Fibroblast of lung (primary cell): Measurements from ENCODE around the gene HCN2. TPM values are rescaled to one million over a fixed set of nuclear protein-coding genes. Genes with fewer than 3 reads are reported as not detected.

Experiments used
- DNase-seq, 2 donors: peaks; one replicate each; pipeline versions ENCODE4 v3.0.0 to v3.0.0-alpha.2; 2010; ENCODE audit warnings: low read depth in 2 of 2
- H2AFZ ChIP-seq: 2 replicates; pipeline ENCODE4 v1.5.1; 2012; ENCODE audit warnings: low read length, control low read depth, inconsistent platforms
- H3K27ac ChIP-seq: 2 replicates; pipeline ENCODE4 v1.5.1; 2011; ENCODE audit warnings: low read length, control low read depth; ENCODE audit not compliant: insufficient read depth
- H3K27me3 ChIP-seq: 2 replicates; pipeline ENCODE4 v1.5.1; 2011; ENCODE audit warnings: mild to moderate bottlenecking, low read length; ENCODE audit not compliant: control insufficient read depth, insufficient read depth
- H3K36me3 ChIP-seq: 2 replicates; pipeline ENCODE4 v1.5.1; 2011; ENCODE audit warnings: low read length; ENCODE audit not compliant: control insufficient read depth, insufficient read depth
- H3K4me1 ChIP-seq: 2 replicates; pipeline ENCODE4 v1.5.1; 2011; ENCODE audit warnings: low read length; ENCODE audit not compliant: control insufficient read depth, insufficient read depth; ENCODE audit errors: extremely low read depth
- H3K4me2 ChIP-seq: 2 replicates; pipeline ENCODE4 v1.5.1; 2011; ENCODE audit warnings: low read length, control low read depth; ENCODE audit not compliant: insufficient read depth; ENCODE audit errors: extremely low read depth
- H3K4me3 ChIP-seq, 4 experiments: fragments of 200-600 bp in 1 of 4; sonication (generic) in 1 of 4; replicated peaks in 1 of 4; 2 replicates each; pipeline ENCODE4 v1.5.1; 2011 to 2016; ENCODE audit warnings: low read length in 4 of 4, low read depth in 3 of 4, mild to moderate bottlenecking in 3 of 4, control low read depth in 2 of 4, inconsistent platforms in 1 of 4, mixed read lengths in 1 of 4; ENCODE audit not compliant: insufficient read depth in 1 of 4; ENCODE audit errors: control extremely low read depth in 1 of 4
- H3K79me2 ChIP-seq: 2 replicates; pipeline ENCODE4 v1.5.1; 2012; ENCODE audit warnings: mild to moderate bottlenecking, low read length, inconsistent platforms; ENCODE audit not compliant: control insufficient read depth, insufficient read depth
- H3K9ac ChIP-seq: 2 replicates; pipeline ENCODE4 v1.5.1; 2011; ENCODE audit warnings: mild to moderate bottlenecking, low read length, control low read depth; ENCODE audit not compliant: insufficient read depth
- H3K9me3 ChIP-seq: 2 replicates; pipeline ENCODE4 v1.5.1; 2012; ENCODE audit warnings: low read depth, low read length; ENCODE audit not compliant: control insufficient read depth, insufficient read depth
- H4K20me1 ChIP-seq: 2 replicates; pipeline ENCODE4 v1.5.1; 2011; ENCODE audit warnings: low read length; ENCODE audit not compliant: control insufficient read depth, insufficient read depth; ENCODE audit errors: extremely low read depth
- EZH2 ChIP-seq: IDR thresholded peaks from 2 replicates; pipeline ENCODE4 v1.5.1; 2012; ENCODE audit warnings: low read length, control low read depth, mild to moderate bottlenecking; ENCODE audit errors: missing control alignments
- polyA plus RNA-seq, 2 donors: library from polyadenylated mRNA; depleted of rRNA in 1 of 2; stranded (reverse) in 1 of 2; unstranded in 1 of 2; fragments of >200 nt; gene quantifications; 2 replicates each; pipeline ENCODE4 v1.2.1, GENCODE V29; 2011 to 2012; ENCODE audit warnings: missing spikeins in 1 of 2
- total RNA-seq: library from RNA; depleted of rRNA; stranded (reverse); fragments of >200 nt; gene quantifications from 2 replicates; pipeline ENCODE4 v1.2.1, GENCODE V29; 2014
- TF ChIP-seq, protein P1 (sequence below), 2 donors: IDR thresholded peaks in 1 of 2; conservative IDR thresholded peaks in 1 of 2; 1 replicate in 1 of 2; 2 replicates in 1 of 2; pipeline ENCODE4 v1.5.1; 2011 to 2012; ENCODE audit warnings: low read length in 2 of 2, control low read depth in 1 of 2, inconsistent platforms in 1 of 2, low read depth in 1 of 2, mild to moderate bottlenecking in 1 of 2

Gene HCN2
- total and polyA plus RNA-seq, 2 donors (not counting 1 experiment from before 2014, with no cell fraction given), result 0.49 to 0.50 TPM

GRCh38 chr19:640161-640558 is 50.5 kb downstream of the HCN2 start:
- H3K27ac ChIP-seq, result no peak overlapping the region
- no peak overlapping the region for H3K9ac ChIP-seq
- peak overlapping the region in 1 of 4 experiments; percentile 34 for H3K4me3 ChIP-seq
- peaks cover 4% of the 10 kb centered on the region for H3K4me1 ChIP-seq
- no peaks in the 10 kb centered on the region for H3K79me2 ChIP-seq
- H2AFZ ChIP-seq, result no peak overlapping the region
- no peak for TF ChIP-seq EZH2
- TF ChIP-seq, protein P1, sequence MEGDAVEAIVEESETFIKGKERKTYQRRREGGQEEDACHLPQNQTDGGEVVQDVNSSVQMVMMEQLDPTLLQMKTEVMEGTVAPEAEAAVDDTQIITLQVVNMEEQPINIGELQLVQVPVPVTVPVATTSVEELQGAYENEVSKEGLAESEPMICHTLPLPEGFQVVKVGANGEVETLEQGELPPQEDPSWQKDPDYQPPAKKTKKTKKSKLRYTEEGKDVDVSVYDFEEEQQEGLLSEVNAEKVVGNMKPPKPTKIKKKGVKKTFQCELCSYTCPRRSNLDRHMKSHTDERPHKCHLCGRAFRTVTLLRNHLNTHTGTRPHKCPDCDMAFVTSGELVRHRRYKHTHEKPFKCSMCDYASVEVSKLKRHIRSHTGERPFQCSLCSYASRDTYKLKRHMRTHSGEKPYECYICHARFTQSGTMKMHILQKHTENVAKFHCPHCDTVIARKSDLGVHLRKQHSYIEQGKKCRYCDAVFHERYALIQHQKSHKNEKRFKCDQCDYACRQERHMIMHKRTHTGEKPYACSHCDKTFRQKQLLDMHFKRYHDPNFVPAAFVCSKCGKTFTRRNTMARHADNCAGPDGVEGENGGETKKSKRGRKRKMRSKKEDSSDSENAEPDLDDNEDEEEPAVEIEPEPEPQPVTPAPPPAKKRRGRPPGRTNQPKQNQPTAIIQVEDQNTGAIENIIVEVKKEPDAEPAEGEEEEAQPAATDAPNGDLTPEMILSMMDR (conservative IDR thresholded peaks at IDR 0.05 in 1 of 2, IDR thresholded peaks at IDR 0.05 in 1 of 2; ENCODE audit: low read depth in 1 of 2, low read length in 2 of 2), result no peak
- H4K20me1 ChIP-seq, result no peaks in the 10 kb centered on the region
- H3K4me2 ChIP-seq, result no peak overlapping the region
- no peak for DNase-seq
- no peaks in the 10 kb centered on the region for H3K9me3 ChIP-seq
- peaks cover 4% of the 10 kb centered on the region for H3K36me3 ChIP-seq
- no peaks in the 10 kb centered on the region for H3K27me3 ChIP-seq

- Histone ChIP-seq H3K79me2 (no peaks in the 10 kb centered on the region), H3K27me3 (no peaks in the 10 kb centered on the region), H3K36me3 (peaks cover 4% of the 10 kb centered on the region), H4K20me1 (no peaks in the 10 kb centered on the region), H3K9me3 (no peaks in the 10 kb centered on the region), H3K4me3 (no peak overlapping the region), H3K4me2 (no peak overlapping the region), H3K9ac (no peak overlapping the region), H3K4me1 (peaks cover 4% of the 10 kb centered on the region), H3K27ac (no peak overlapping the region), H2AFZ (no peak overlapping the region)
- DNase-seq, result no peak
- TF ChIP-seq, protein P1 (conservative IDR thresholded peaks at IDR 0.05 in 1 of 2, IDR thresholded peaks at IDR 0.05 in 1 of 2; ENCODE audit: low read depth in 1 of 2, low read length in 2 of 2), result no peak
Observed at GRCh38 chr19:640606-641189, 51.0 kb downstream of the HCN2 start.

- TF ChIP-seq, protein P1 (conservative IDR thresholded peaks at IDR 0.05 in 1 of 2, IDR thresholded peaks at IDR 0.05 in 1 of 2; ENCODE audit: low read depth in 1 of 2, low read length in 2 of 2), result no peak
- TF ChIP-seq EZH2, result no peak
- H3K27ac ChIP-seq, result no peak overlapping the region
- H3K9me3 ChIP-seq, result no peaks in the 10 kb centered on the region
- no peak overlapping the region for H3K4me2 ChIP-seq
- no peaks in the 10 kb centered on the region for H4K20me1 ChIP-seq
- no peak for DNase-seq
- no peak overlapping the region for H3K4me3 ChIP-seq
- H3K79me2 ChIP-seq, result no peaks in the 10 kb centered on the region
- no peak overlapping the region for H2AFZ ChIP-seq
- peaks cover 9% of the 10 kb centered on the region for H3K36me3 ChIP-seq
- no peak overlapping the region for H3K9ac ChIP-seq
- no peaks in the 10 kb centered on the region for H3K27me3 ChIP-seq
- H3K4me1 ChIP-seq, result peaks cover 4% of the 10 kb centered on the region
Observed at GRCh38 chr19:641702-642101, 52.0 kb downstream of the HCN2 start.
